Astrocyte of the spinal cord (primary cell): ENCODE measurements around the gene PPP1R13B.

Experiments
- DNase-seq: peaks from one replicate; pipeline ENCODE4 v3.0.0; 2011; ENCODE audit warnings: low read depth, low spot score
- H3K4me3 ChIP-seq: 2 replicates; pipeline ENCODE4 v1.5.1; 2011; ENCODE audit warnings: low read depth, mild to moderate bottlenecking, low read length, moderate library complexity
- in situ Hi-C: cut with HindIII; loops from 2 replicates; pipeline ENCODE4 v1.10.0; 2017; ENCODE audit warnings: low sequenced_read_pairs
- TF ChIP-seq, protein P1 (sequence below): IDR thresholded peaks from 2 replicates; pipeline ENCODE4 v1.5.1; 2012; ENCODE audit warnings: low read depth, mild to moderate bottlenecking, low read length, inconsistent platforms

Gene PPP1R13B

DNA sequence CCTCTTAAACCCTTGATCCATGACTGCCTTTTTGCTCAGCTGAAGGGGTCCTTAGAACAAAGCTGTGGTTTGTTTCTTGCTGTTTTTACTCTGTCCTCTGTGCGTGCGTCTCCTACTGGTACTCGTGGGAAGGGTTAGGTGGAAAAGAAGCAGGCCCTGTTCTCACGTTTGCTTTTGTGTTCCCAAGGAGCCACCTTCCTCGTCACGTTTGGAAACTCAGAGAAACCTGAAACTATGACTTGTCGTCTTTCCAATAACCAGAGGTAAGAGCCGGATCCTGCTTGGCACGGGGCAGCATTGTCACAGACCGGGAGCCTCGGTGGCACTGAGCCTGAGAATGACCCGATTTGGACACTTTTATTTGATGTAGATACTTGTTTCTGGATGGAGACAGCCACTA, 118.7 kb downstream of the PPP1R13B start:
- no peak for DNase-seq
- in situ Hi-C loops, result no loop called here
- no peak overlapping the region for H3K4me3 ChIP-seq
- TF ChIP-seq, protein P1, sequence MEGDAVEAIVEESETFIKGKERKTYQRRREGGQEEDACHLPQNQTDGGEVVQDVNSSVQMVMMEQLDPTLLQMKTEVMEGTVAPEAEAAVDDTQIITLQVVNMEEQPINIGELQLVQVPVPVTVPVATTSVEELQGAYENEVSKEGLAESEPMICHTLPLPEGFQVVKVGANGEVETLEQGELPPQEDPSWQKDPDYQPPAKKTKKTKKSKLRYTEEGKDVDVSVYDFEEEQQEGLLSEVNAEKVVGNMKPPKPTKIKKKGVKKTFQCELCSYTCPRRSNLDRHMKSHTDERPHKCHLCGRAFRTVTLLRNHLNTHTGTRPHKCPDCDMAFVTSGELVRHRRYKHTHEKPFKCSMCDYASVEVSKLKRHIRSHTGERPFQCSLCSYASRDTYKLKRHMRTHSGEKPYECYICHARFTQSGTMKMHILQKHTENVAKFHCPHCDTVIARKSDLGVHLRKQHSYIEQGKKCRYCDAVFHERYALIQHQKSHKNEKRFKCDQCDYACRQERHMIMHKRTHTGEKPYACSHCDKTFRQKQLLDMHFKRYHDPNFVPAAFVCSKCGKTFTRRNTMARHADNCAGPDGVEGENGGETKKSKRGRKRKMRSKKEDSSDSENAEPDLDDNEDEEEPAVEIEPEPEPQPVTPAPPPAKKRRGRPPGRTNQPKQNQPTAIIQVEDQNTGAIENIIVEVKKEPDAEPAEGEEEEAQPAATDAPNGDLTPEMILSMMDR, result no peak

DNA sequence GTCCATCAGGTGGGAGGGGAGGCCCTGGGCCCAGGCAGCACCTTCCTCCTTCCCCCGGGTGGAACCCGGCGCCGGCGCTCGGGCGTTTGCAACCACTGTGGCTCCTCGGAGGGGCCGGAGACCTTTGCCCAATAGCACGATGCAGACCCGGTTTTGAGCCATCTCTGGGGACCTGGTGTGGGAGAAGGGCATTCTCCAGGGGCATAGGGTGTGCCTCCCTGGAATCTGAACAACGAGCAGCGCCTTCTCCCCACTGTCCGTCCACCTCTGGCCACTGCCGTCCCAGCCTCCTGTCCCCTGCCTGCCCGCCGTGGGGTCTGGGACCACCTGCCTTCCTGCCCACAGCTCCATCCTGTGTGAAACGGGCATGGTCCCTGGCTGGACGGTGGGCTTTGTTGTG, 119.2 kb downstream of the PPP1R13B start:
- no peak for DNase-seq
- TF ChIP-seq, protein P1, result no peak
- in situ Hi-C loops, result no loop called here
- no peak overlapping the region for H3K4me3 ChIP-seq

DNA sequence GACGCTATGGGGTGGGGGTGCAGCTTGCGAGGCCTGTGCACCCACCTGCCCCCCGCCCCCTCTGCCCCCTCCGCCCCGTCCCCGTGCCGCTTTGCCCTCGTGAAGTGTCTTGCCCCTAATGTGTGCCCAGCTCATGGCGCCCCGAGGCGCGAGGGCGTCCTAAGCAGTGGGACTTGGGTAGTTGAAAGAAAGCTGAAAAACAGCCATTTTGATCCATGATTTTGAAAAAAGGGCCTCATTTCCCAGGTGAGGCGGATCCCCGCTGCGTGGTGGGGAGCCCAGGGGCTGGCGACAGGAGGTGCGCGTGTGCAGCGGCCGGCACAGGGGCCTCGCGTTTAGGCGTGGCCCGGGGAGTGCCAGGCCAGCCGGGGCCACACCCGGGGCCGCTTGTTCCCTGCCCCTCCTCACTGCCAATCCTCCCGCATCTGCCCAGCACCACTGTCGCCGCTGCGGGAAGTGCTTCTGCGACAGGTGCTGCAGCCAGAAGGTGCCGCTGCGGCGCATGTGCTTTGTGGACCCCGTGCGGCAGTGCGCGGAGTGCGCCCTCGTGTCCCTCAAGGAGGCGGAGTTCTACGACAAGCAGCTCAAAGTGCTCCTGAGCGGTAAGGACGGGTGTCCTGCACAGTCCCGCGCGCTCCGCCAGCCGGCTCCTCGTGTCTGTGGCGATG, 119.9 kb downstream of the PPP1R13B start:
- in situ Hi-C loops, result no loop called here
- no peak overlapping the region for H3K4me3 ChIP-seq
- TF ChIP-seq, protein P1, result no peak
- DNase-seq, result no peak

DNA sequence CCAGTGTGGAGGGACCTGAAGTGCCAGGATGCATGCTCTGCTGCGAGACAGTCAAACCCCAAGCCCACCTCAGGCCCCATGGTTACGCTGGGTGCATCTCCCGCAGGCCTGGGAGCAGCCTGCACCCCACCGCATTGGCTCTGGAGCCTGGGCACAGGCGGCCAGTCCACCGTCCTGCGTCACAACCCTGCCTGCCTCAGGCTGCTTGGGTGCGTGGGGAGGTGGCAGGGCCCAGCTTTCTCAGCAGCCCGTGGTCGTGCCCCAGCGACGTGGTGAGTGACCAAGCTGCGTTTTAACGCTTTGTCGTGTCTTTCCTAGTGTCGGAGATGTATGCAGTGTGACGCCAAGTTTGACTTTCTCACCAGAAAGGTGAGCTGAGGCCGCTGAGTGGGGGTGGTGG, 120.9 kb downstream of the PPP1R13B start:
- H3K4me3 ChIP-seq, result no peak overlapping the region
- DNase-seq, result no peak
- in situ Hi-C loops, result no loop called here
- TF ChIP-seq, protein P1, result no peak

DNA sequence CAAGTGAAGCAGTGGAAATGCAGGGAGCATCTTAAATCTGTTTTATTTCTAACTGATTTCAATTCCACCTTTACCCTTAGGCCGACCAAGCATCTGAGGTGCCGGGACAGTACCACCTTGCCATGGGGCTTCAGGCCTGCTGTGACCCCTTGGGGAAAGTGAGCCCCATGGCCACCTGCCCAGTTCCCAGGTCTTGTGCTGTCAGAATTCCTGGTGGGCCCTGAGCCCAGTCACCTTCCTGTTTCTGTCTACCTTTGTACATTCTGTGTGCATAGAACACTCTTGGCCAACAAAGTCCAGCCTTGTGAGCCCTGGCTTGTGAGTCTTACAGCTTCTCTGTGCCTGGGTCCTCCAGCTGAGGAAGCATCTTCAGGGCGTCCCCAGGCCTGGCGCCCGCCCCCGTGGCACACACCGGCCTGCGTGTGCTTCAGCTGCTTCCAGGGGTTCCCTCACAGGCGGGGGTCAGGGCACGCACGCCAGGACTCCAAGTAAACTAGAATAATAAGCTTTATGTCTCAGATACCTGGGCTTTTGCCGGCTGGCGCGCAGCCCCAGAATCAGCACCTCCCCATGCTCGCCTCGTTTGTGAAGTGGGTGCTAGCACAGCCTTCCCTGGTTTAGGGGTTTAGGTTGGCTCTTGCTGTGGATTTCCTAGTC, 121.5 kb downstream of the PPP1R13B start:
- DNase-seq, result no peak
- H3K4me3 ChIP-seq, result no peak overlapping the region
- TF ChIP-seq, protein P1, result no peak
- in situ Hi-C loops, result no loop called here

DNA sequence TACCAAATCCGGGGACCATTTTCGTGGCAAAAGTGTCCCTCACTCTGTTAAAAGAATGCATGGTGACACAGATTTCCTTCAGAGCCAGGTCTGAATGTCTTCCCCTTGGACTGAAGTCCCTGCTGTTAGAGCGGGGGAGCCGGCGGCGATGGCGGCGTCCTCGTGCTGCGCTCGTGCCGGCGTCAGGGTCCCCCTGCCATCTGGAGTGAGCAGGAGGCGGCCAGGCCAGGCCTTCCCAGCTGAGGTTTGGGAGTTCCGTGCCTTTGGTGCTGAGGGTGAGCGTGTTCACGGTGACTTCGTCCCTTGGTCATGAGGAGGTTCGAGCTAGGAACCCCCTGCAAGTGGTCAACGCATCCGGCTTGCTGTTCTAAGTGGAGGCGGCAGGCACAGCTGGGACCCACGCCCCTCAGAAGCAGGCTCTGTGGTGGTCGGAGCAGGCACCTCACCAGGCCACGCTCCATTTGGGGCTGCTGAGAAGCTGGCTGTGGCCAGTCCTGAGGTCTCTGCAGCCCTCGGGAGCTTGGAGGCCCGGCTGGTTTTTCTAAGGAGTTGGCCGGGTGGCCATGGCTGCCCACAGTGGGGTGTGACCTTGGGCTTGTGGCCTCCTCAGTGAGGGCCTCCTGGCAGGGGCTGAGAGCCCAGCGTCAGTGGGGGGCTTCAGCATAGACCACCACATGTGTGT, 122.2 kb downstream of the PPP1R13B start:
- TF ChIP-seq, protein P1, result no peak
- no peak overlapping the region for H3K4me3 ChIP-seq
- no peak for DNase-seq
- in situ Hi-C loops, result no loop called here
